Stimulated activated naive CD4-positive, alpha-beta T cell (primary cell): Measurements from ENCODE around the gene CCDC107.

Experiments
- DNase-seq, 6 experiments: peaks; one replicate each; lab custom pipeline; 2025; lab: John Stamatoyannopoulos, UW

Gene CCDC107

DNA sequence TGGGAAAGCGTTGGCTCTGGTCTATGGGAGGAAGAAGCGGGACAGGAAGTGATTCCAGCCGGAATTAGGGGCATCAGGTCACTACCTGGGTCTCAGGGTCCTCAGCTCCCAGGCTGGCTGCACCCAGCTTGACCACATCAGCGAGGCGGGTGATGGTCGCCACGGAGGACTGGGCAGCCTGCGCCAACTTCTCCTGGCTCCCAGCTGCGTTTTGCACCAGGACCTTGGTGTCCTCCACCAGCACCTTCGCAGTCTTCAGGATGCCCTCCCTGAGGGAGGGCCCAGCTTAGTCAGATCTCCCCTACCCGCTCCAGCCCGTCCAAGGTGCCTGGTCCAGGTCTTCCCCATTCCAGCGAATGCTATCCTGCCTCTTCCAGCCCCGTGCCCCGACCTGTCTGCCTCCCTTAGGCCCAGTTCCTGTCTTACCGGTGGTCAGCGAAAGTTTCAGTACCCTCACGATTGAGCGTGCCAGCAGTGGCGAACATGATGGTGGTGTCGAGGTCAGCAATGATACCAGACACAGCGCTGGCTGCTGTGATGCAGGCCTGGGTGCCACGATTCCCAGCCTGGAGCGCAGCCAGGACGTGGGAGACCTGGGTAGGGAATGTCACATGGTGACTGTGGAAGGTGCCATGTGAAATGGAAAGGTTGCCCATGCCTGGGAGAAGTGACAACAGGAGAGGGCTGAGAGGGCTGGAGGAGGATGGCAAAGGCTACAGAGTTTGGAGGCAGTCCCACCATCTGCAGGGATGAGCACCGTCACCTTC is 46.0 kb downstream of the CCDC107 start:
- no peak for DNase-seq

DNA sequence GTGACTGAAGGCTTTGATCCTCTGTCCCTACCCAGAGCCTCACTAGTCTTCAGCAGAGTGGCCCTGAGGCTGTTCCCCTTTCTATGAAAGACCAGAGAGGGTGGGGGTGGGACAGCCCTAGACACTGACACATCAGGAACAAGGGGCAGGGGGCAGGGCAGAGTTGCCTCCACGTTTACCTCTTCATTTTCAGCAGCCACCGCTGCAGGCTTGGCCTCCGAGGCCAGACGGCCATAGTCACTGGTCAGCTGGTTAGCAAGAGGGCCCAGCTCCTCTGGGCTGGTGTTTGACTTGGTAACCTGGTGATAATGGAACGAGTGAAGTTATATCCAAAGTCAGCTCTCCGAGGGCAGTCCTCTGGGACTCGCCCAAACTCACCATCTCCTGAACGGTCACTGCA is 47.3 kb downstream of the CCDC107 start:
- no peak for DNase-seq

DNA sequence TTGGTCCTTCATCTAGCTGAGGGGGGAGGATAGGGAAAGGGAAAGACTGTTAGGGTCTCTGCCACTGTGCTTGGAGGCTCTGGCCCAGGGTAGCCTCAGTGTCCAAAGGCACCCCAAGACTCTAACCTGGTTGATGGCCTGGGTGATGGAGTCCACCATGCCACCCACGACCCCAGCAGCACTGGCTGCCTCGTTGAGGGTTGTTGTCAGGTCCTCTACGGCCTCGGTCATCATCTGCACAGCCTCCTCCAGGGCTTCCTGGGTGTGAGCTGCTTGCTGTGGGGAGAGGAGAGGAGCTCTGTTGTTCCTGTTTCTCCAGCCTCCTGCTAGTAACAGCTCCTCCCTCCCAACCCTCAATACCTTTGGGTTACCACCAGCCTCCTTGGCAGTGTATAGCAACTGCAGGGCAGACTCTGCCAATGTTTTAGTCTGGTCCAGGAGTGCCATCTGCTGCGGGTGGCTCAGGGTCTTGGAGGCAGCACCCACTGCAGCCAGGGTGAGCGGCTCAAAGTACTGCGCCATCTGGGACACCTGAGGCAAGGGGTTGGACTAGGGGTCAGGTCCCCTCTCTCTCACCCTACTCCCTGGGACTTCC is 47.8 kb downstream of the CCDC107 start:
- DNase-seq, result no peak

DNA sequence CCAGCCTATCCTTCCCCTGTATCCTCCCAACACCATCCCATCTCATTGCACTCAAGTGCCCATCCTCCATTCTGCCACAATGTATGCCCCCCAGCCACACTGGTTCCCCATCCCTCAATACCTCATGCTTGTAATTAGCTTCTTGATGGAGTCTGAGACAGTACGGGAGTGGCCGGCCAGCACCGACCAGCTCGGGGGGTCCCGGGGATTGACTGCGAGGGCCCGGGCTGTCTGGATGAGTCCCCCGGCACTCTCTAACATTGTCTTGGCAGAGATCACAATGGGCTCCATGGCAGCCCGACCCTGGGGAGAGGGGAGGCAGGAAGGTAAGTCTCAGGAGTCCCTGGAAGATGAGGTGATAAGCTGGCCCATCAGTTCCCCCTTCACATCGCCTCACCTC is 48.9 kb downstream of the CCDC107 start:
- DNase-seq, result no peak

DNA sequence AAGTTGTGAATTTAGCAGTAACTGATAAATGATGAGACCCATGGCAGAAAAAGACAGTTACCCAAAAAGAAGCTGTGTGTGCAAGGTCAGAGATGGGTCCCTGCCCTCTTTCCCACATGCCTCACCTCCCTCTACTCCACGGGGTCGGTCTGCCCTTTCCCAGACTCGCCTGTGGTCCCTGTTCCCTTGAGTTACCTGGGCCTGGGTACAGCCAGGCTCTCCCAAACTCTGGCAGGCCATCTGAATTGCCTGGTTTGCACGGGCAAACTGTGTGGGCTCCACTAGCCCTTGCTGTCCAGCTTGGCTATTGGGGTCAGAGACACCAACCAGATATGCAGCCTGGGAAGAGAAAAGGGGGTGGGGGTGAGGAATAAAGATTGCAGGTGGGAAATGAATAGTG is 50.1 kb downstream of the CCDC107 start:
- no peak for DNase-seq

DNA sequence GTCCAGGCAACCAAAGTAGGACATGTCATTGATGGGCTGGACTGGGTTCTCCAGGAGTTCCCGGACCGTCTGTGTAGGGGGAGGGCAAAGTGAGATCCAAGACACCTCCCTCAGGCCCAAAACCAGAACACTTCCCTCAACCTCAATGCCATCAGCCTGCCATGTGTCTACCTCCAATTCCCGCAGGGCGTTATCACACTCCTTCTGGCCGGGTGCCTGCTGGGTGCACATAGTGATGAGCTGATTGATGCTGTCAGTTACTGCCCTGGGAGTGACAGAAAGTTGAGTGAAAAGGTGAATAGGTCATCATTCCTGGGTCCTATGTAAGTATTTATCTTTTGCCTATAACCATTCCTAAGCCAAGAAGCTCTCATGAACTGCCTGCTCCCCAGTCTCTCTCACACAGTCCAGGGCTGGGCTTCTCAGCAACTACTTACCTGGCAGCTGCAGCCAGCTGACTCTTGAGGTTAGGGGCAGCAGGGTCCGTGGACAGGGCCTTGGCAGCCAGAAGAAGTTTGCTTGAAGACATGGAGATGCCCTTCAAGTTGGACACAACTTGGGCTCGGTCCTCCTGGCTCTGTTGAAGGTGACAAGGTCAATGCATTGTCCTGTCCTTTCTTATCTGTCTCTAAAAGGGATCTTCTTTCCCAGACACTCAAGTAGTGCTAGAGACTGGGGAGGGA is 52.9 kb downstream of the CCDC107 start:
- DNase-seq, result no peak
